ENCODE data around the gene TECPR1. TPM values are rescaled to one million over a fixed set of nuclear protein-coding genes. Genes with fewer than 3 reads are reported as not detected.

Gene TECPR1
- total and polyA plus RNA-seq, 3 donors from 2014 or later = 13.5 to 24.6 (median 18.5) TPM

- TF ChIP-seq CTCF (IDR thresholded peaks at IDR 0.05) (no peak), POLR2A (IDR thresholded peaks at IDR 0.05) (no peak)
- H3K4me1 ChIP-seq = no peaks in the 10 kb centered on the region
- no peak for DNase-seq
- no peaks in the 10 kb centered on the region for H3K9me3 ChIP-seq
- no peak overlapping the region for H3K27ac ChIP-seq
- no peaks in the 10 kb centered on the region for H3K27me3 ChIP-seq
- H3K4me3 ChIP-seq = no peak overlapping the region
- WGBS, 2 donors = 73 to 88% methylated on average over 8 of the region's 8 CpGs
- no peaks in the 10 kb centered on the region for H3K36me3 ChIP-seq (ENCODE audit: low read depth, missing control alignments)
- intact Hi-C loops (cut with DNase I; ENCODE audit: low total_unique reads) = no loop called here
These were observed 71.3 kb downstream of the TECPR1 start for GRCh38 chr7:98180751-98181150.

- H3K9me3 ChIP-seq = no peaks in the 10 kb centered on the region
- intact Hi-C loops (cut with DNase I; ENCODE audit: low total_unique reads) = no loop called here
- H3K4me3 ChIP-seq = no peak overlapping the region
- peaks cover 7% of the 10 kb centered on the region for H3K4me1 ChIP-seq
- no peaks in the 10 kb centered on the region for H3K27me3 ChIP-seq
- no peak for DNase-seq
- H3K27ac ChIP-seq = no peak overlapping the region
- no peaks in the 10 kb centered on the region for H3K36me3 ChIP-seq (ENCODE audit: low read depth, missing control alignments)
- TF ChIP-seq CTCF (IDR thresholded peaks at IDR 0.05) = no peak
- WGBS, 2 donors = 89 to 90% methylated on average over 4 to 10 of the region's 10 CpGs
These were observed 73.1 kb downstream of the TECPR1 start for GRCh38 chr7:98178762-98179490.

GRCh38 chr7:98178321-98178720 is 73.7 kb downstream of the TECPR1 start:
- Histone ChIP-seq H3K4me1 (peaks cover 7% of the 10 kb centered on the region), H3K27me3 (no peaks in the 10 kb centered on the region), H3K36me3 (ENCODE audit: low read depth, missing control alignments) (no peaks in the 10 kb centered on the region), H3K9me3 (no peaks in the 10 kb centered on the region), H3K4me3 (no peak overlapping the region), H3K27ac (no peak overlapping the region)
- DNase-seq = no peak
- intact Hi-C loops (cut with DNase I; ENCODE audit: low total_unique reads) = no loop called here
- 89 to 95% methylated on average over 16 of the region's 16 CpGs for WGBS, 2 donors
- no peak for TF ChIP-seq CTCF (IDR thresholded peaks at IDR 0.05)

GRCh38 chr7:98177553-98177952 is 74.5 kb downstream of the TECPR1 start:
- no peak for TF ChIP-seq POLR2A (IDR thresholded peaks at IDR 0.05)
- TF ChIP-seq CTCF (IDR thresholded peaks at IDR 0.05) = no peak
- intact Hi-C loops (cut with DNase I; ENCODE audit: low total_unique reads) = no loop called here
- no peak for DNase-seq
- peaks cover 7% of the 10 kb centered on the region for H3K4me1 ChIP-seq
- H3K27ac ChIP-seq = no peak overlapping the region
- no peaks in the 10 kb centered on the region for H3K9me3 ChIP-seq
- 90 to 92% methylated on average over 6 of the region's 6 CpGs for WGBS, 2 donors
- no peaks in the 10 kb centered on the region for H3K36me3 ChIP-seq (ENCODE audit: low read depth, missing control alignments)
- H3K27me3 ChIP-seq = no peaks in the 10 kb centered on the region
- no peak overlapping the region for H3K4me3 ChIP-seq

Measured in testis (tissue), 3 donors.